ENCODE data around the gene SNRPN.

SNRPN gene

DNA sequence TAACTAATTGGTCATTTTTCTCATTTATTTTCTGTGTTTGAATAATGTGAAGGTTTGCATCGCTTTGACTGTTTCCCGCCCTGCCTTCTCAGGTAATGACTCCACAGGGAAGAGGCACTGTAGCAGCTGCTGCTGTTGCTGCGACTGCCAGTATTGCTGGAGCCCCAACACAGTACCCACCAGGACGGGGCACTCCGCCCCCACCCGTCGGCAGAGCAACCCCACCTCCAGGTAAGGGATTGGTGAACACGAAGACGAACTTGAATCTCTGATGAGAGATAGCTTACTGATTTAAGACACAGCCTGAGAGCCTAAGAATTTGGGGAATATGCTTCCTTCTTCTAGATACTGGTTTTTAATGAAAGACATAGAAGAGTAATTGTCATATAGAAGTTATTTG is 22.9 kb downstream of the SNRPN start (continued):
- TF ChIP-seq, protein P1, sequence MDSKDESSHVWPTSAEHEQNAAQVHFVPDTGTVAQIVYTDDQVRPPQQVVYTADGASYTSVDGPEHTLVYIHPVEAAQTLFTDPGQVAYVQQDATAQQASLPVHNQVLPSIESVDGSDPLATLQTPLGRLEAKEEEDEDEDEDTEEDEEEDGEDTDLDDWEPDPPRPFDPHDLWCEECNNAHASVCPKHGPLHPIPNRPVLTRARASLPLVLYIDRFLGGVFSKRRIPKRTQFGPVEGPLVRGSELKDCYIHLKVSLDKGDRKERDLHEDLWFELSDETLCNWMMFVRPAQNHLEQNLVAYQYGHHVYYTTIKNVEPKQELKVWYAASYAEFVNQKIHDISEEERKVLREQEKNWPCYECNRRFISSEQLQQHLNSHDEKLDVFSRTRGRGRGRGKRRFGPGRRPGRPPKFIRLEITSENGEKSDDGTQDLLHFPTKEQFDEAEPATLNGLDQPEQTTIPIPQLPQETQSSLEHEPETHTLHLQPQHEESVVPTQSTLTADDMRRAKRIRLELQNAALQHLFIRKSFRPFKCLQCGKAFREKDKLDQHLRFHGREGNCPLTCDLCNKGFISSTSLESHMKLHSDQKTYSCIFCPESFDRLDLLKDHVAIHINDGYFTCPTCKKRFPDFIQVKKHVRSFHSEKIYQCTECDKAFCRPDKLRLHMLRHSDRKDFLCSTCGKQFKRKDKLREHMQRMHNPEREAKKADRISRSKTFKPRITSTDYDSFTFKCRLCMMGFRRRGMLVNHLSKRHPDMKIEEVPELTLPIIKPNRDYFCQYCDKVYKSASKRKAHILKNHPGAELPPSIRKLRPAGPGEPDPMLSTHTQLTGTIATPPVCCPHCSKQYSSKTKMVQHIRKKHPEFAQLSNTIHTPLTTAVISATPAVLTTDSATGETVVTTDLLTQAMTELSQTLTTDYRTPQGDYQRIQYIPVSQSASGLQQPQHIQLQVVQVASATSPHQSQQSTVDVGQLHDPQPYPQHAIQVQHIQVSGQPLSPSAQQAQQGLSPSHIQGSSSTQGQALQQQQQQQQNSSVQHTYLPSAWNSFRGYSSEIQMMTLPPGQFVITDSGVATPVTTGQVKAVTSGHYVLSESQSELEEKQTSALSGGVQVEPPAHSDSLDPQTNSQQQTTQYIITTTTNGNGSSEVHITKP (tag by site-specific recombination; IDR thresholded peaks at IDR 0.05) = no peak
- TF ChIP-seq ZNF501 (tag by site-specific recombination; IDR thresholded peaks at IDR 0.05) (no peak), SETDB1 (IDR thresholded peaks at IDR 0.05; ENCODE audit: insufficient read length, low read length) (no peak), ZNF558 (tag by site-specific recombination; IDR thresholded peaks at IDR 0.05) (no peak), TCF7L2 (IDR thresholded peaks at IDR 0.05; ENCODE audit: borderline replicate concordance, low read depth, low read length) (no peak)

DNA sequence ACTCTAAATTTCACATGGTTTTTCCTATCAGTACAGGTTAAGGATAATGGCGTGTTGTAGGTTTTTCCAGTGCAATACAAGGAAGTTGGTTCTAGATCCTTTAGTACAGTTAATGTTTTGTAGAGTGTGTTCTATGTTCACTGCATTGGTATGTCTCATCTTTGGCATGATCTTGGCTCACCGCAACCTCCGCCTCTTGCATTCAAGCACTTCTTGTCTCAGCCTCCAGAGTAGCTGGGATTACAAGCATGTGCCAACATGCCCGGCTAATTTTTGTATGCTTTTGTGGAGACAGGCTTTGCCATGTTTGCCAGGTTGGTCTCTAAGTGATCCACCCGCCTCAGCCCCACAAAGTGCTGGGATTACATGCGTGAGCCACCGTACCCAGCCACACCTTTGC is 30.4 kb downstream of the SNRPN start:
- Histone ChIP-seq H3K36me3 (ENCODE audit: control insufficient read depth in 2 of 2, insufficient read depth in 1 of 2, low read length in 2 of 2) (no peaks in the 10 kb centered on the region), H3K4me1 (ENCODE audit: control insufficient read depth, insufficient read depth, low read length) (no peaks in the 10 kb centered on the region), H3K9me3 (ENCODE audit: control insufficient read depth, insufficient read depth, low read depth, low read length) (no peaks in the 10 kb centered on the region), H3K4me3 (ENCODE audit: low read depth, low read length) (no peak overlapping the region), H3K27ac (ENCODE audit: extremely low read depth, low read depth, low read length) (no peak overlapping the region)
- CTCF ChIA-PET = interaction anchor here (0.7 kb wide), 1 partner anchor 1182 kb away, joined by 4 read pairs; no protein-coding TSS in a partner anchor
- POLR2A ChIA-PET = no interaction called here
- TF ChIP-seq ZNF548 (tag by site-specific recombination; IDR thresholded peaks at IDR 0.05) = no peak
- no peak for TF ChIP-seq YY2 (tag by site-specific recombination; IDR thresholded peaks at IDR 0.05)
- TF ChIP-seq, protein P2, sequence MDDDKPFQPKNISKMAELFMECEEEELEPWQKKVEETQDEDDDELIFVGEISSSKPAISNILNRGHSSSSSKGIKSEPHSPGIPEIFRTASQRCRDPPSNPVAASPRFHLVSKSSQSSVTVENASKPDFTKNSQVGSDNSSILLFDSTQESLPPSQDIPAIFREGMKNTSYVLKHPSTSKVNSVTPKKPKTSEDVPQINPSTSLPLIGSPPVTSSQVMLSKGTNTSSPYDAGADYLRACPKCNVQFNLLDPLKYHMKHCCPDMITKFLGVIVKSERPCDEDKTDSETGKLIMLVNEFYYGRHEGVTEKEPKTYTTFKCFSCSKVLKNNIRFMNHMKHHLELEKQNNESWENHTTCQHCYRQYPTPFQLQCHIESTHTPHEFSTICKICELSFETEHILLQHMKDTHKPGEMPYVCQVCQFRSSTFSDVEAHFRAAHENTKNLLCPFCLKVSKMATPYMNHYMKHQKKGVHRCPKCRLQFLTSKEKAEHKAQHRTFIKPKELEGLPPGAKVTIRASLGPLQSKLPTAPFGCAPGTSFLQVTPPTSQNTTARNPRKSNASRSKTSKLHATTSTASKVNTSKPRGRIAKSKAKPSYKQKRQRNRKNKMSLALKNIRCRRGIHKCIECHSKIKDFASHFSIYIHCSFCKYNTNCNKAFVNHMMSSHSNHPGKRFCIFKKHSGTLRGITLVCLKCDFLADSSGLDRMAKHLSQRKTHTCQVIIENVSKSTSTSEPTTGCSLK (tag by site-specific recombination; IDR thresholded peaks at IDR 0.05) = no peak
- TF ChIP-seq, protein P3, sequence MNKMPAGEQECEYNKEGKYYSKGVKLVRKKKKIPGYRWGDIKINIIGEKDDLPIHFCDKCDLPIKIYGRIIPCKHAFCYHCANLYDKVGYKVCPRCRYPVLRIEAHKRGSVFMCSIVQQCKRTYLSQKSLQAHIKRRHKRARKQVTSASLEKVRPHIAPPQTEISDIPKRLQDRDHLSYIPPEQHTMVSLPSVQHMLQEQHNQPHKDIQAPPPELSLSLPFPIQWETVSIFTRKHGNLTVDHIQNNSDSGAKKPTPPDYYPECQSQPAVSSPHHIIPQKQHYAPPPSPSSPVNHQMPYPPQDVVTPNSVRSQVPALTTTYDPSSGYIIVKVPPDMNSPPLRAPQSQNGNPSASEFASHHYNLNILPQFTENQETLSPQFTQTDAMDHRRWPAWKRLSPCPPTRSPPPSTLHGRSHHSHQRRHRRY (tag by site-specific recombination; IDR thresholded peaks at IDR 0.05) = no peak
- no peak for TF ChIP-seq ZNF292 (tag by site-specific recombination; IDR thresholded peaks at IDR 0.05; ENCODE audit: borderline replicate concordance, low read depth)
- no peak for TF ChIP-seq ZFHX2 (tag by site-specific recombination; conservative IDR thresholded peaks at IDR 0.05)
- TF ChIP-seq ZNF211 (tag by site-specific recombination; IDR thresholded peaks at IDR 0.05; ENCODE audit: low read depth) = no peak
- no peak for TF ChIP-seq ZNF76 (tag by site-specific recombination; IDR thresholded peaks at IDR 0.05; ENCODE audit: borderline replicate concordance, low read depth)
- TF ChIP-seq ZNF138 (tag by site-specific recombination; IDR thresholded peaks at IDR 0.05; ENCODE audit: borderline replicate concordance) = no peak
- TF ChIP-seq ZNF658 (tag by site-specific recombination; IDR thresholded peaks at IDR 0.05) = no peak

DNA sequence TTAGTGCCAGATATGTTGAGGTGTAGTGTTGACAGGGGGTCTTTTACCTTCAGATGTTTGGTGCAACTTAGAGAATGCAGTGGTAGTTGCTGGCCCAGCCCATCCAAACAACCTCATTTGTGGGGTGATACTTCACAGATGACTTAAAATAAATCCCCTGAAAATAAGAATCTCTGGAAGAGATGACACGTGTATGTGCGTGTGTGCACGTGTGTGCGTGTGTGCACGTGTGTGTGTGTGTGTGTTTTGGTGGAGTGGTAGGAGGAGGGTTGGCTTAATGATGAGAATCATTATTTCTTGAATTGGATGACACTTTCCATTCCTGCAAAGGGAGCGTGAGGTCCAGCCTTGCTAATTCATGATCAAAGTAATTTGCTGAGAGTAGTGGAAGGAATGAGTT is 31.9 kb downstream of the SNRPN start:
- POLR2A ChIA-PET = no interaction called here
- TF ChIP-seq IKZF3 (tag by site-specific recombination; IDR thresholded peaks at IDR 0.05) (no peak), ZFP37 (tag by site-specific recombination; IDR thresholded peaks at IDR 0.05) (no peak), ZNF214 (tag by site-specific recombination; IDR thresholded peaks at IDR 0.05; ENCODE audit: borderline replicate concordance) (no peak)
- TF ChIP-seq, protein P4, sequence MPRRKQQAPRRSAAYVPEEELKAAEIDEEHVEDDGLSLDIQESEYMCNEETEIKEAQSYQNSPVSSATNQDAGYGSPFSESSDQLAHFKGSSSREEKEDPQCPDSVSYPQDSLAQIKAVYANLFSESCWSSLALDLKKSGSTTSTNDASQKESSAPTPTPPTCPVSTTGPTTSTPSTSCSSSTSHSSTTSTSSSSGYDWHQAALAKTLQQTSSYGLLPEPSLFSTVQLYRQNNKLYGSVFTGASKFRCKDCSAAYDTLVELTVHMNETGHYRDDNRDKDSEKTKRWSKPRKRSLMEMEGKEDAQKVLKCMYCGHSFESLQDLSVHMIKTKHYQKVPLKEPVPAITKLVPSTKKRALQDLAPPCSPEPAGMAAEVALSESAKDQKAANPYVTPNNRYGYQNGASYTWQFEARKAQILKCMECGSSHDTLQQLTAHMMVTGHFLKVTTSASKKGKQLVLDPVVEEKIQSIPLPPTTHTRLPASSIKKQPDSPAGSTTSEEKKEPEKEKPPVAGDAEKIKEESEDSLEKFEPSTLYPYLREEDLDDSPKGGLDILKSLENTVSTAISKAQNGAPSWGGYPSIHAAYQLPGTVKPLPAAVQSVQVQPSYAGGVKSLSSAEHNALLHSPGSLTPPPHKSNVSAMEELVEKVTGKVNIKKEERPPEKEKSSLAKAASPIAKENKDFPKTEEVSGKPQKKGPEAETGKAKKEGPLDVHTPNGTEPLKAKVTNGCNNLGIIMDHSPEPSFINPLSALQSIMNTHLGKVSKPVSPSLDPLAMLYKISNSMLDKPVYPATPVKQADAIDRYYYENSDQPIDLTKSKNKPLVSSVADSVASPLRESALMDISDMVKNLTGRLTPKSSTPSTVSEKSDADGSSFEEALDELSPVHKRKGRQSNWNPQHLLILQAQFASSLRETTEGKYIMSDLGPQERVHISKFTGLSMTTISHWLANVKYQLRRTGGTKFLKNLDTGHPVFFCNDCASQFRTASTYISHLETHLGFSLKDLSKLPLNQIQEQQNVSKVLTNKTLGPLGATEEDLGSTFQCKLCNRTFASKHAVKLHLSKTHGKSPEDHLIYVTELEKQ (tag by site-specific recombination; IDR thresholded peaks at IDR 0.05; ENCODE audit: borderline replicate concordance) = no peak
- TF ChIP-seq, protein P5, sequence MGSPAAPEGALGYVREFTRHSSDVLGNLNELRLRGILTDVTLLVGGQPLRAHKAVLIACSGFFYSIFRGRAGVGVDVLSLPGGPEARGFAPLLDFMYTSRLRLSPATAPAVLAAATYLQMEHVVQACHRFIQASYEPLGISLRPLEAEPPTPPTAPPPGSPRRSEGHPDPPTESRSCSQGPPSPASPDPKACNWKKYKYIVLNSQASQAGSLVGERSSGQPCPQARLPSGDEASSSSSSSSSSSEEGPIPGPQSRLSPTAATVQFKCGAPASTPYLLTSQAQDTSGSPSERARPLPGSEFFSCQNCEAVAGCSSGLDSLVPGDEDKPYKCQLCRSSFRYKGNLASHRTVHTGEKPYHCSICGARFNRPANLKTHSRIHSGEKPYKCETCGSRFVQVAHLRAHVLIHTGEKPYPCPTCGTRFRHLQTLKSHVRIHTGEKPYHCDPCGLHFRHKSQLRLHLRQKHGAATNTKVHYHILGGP (tag by site-specific recombination; IDR thresholded peaks at IDR 0.05) = no peak

More for the DNA sequence above, 31.9 kb downstream of the SNRPN start:
- H3K9me3 ChIP-seq (ENCODE audit: control insufficient read depth, insufficient read depth, low read depth, low read length) = no peaks in the 10 kb centered on the region
- H3K4me1 ChIP-seq (ENCODE audit: control insufficient read depth, insufficient read depth, low read length) = no peaks in the 10 kb centered on the region
- CTCF ChIA-PET = no interaction called here
- no peak overlapping the region for H3K4me3 ChIP-seq (ENCODE audit: low read depth, low read length)
- no peak overlapping the region for H3K27ac ChIP-seq (ENCODE audit: extremely low read depth, low read depth, low read length)
- no peaks in the 10 kb centered on the region for H3K36me3 ChIP-seq (ENCODE audit: control insufficient read depth in 2 of 2, insufficient read depth in 1 of 2, low read length in 2 of 2)

All from HEK293 (cell line).